Measurements from ENCODE around the gene RNU5B-1.
"Not testable (repeated sequence)": the region's sequence is repeated elsewhere in the genome, so short reads cannot be mapped to it uniquely, and the experiment has no call there.

RNU5B-1 gene

DNA sequence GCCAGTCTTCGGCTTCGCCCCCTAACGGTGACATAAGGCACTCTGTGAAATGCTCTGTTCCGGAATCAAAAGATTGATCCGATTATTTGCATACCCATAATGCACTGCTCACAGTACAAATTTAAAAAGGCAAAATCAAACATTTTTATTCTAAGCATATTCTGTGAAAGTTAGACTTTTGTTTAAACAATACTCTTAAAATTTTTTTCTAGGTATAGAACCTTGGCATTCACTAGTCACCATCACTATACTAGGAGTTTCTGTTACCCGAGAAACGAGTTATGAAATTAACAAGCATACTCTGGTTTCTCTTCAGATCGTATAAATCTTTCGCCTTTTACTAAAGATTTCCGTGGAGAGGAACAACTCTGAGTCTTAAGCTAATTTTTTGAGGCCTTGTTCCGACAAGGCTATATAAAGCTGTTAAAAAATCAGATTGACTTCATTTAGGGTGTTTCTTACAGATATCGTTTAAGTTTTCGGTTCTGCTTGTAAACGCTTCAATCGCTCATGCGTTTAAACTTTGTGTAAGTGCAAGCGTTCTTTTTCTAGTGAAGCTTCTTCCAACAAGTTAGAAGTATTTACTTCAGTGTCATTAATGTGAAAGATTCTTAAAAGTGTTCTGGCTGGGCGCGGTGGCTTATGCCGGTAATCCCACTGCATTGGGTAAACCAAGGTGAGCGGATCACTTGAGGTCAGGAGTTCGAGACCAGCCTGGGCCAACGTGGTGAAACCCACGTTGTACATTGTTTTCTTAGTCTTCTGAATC, at the start of gene RNU5B-1:
RNU5B-1 (plus strand) TSS at position 297 of the 769 bp plus-strand sequence.
- DNase-seq = peak; percentile 95

DNA sequence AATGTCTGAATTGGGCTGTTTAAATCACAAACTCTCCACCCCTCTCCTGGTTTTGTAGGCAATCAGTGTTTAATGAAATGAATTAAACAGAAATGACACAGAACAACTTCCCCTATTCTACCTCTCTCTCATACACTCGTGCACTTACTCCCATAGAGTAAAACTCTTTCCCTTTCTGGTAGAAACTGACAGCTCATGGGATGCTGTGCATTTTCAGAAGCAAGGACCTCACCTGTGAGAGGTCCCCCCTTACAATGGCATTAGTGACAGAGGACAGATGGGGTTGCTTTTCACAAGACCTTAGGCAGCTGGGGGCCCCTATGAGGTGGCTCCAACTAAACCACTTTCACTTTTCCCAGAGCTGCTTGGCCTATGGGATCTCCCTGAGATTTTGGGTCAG, 49.7 kb upstream of the RNU5B-1 start:
- DNase-seq = no peak

DNA sequence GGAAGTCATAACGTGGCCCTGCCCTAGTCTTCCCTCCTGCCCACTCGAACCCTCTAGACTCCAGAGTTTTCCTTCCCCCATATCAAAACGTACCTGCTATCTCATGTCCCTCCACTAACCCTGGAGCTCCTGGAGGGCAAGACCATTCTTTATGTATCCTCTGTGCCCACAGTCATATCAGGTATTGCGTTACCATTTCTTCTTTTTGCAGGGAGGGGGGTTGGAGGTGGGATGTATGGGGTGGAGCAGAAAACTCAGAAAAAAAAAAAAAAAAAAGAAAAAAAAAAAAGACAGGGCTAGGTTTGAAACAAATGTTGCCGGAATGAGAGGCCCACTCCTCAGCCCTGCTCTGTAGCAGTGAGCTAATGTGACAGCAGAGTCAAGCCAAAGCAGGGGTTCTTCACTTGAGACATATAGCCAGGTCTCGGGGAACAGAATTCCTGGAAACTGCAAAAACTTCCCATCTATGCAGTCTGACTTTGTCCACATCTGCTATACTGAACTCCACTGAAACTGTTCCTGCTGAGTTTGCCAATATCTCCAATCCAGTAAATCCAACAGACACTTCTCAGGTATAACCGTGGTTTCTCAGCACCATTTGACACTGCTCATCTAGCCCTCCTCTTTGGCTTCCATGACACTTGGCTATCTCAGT, 48.9 kb upstream of the RNU5B-1 start:
- no peak for DNase-seq

DNA sequence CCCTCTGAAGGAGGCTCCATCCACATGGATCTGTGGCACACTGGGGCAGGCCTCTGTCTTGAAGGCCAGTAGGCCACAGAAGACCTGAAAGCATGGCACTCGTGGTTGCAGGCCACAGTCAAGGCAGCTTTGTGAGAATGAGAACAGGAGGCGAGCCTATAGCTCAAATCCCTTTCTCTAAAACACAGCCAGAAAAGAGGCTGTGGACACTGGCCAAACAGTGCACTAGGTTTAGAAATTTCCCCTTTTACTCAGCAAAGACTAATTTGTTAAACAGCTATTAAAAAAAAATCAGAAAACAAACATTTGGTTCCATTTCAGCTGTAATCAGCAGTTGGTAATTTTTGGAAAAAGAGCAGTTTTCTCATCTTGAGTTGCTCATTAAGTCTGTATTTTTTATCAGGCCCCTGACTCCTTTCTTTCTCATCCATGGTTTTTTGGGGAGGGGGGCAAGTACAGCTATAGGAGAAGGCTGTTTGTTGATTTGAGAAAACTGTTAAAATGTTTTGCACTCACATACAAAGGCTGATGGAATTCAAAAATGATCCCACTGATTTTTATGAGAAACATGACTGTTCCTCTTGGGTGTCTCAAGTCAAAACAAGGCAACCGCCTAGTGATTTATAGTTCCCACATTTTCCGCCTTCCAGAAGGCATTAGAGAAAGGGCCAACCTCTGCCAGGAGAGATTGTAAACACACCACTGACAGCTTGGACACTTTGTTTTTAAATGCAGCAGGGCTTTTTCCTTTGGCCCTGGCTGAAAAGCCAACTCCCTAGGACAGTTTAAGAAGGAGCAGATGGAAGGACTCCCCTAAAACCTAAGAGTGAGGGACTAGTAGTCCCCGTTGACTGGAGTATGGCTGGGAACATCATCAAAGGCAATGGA, 45.9 kb upstream of the RNU5B-1 start:
- no peak for DNase-seq

DNA sequence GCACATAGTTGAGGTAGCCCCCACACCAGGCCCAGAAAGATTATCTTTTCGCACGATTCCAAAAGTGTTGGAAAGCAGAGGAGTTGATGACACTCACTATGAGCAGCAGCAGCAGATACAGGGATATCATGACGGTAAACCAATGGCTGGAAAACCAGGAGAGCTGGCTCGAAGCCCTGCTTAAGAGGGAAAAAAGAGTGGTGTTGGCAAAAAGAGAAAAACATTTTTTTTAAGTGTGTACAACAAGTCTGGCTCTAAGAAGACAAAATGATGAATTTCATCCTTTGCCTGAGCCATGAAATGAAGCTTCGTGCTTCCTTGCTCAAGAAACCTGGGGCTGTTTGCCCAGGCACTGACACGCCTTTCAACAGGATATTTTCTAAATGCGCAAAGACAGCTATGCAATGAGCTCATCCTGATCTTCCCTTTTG, 45.1 kb upstream of the RNU5B-1 start:
- no peak for DNase-seq

DNA sequence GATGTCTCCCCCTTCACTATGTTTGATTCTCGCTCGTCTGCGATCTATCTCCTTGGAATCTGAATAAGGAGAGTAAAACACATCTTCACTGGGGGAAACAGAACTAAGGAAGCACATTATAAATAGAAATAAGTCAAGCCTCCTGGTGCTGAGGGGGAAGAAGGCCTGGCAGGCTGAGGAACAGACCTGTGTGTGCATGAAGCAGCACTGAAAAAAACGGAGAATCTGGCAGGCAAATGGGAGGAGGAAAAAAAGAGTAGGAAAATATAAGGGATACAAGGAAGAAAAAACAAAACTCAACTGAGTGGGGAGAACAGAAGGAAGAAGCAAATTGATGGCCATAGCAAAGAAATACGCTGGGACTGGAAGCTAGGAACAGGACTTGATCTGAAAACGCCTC, 43.5 kb upstream of the RNU5B-1 start:
- DNase-seq = no peak

DNA sequence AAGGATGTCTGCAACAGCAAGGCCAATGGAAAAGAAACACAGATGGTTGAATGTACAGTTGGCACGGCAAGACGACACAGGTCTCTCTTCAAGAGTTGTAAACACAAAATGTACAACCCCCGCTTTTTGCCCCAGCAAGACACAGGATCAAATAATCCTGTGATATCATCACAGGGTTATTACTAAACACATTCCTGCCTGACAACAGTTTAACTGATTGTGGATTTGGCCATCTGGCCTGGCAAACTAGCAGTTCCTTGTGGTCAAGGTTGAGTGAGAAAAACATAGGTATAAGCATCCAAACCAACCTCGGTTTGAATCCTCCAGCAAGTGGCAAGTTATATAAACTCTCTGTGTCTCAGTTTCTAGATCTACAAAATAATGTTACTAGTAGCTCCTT, 41.2 kb upstream of the RNU5B-1 start:
- DNase-seq = no peak

DNA sequence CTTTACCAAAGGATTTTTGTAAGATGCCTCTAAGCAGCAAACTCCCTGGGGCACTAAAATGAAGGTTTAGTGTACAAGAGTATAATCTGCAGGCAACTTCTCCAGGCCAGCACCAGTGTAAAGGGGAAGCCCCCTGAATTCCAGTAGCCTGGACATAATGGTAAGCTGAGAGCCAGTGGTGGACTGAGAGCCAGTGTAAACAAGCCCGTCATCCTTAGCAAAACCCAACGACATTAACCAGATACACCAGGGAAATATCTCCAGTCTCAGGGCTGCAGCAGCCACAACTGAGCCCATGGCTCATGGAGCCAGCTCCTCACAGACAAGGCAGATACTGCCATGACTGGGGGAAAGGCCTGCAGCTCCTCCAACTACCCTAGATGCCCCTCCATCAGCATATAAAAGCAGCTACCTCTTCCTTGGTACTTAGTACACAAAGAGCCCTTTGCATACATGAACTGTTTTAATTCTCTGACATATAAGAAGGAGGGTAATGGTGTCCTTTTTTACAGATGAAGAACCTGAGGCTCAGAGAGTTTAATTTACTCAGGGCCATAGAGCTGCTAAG, 39.5 kb upstream of the RNU5B-1 start:
- no peak for DNase-seq

DNA sequence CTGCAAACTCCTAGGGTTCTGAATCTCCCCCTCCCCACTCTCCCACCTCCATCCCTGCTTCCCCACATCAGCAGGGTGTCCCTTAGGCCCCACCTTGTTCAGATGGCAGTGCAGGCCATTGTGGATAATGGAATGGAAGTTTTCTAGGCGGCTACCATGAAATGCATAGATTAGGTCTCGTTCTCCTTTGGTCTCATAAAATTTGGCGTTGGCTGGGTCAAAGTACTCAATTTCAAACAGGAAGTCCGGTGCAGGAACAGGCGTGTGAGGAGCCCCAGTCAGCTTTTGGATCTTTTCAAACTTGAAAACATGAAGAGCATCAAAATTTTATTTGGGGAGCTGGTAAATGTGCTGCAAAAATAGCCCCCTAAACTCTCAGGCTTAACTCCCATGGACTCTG, 38.0 kb upstream of the RNU5B-1 start:
- no peak for DNase-seq

DNA sequence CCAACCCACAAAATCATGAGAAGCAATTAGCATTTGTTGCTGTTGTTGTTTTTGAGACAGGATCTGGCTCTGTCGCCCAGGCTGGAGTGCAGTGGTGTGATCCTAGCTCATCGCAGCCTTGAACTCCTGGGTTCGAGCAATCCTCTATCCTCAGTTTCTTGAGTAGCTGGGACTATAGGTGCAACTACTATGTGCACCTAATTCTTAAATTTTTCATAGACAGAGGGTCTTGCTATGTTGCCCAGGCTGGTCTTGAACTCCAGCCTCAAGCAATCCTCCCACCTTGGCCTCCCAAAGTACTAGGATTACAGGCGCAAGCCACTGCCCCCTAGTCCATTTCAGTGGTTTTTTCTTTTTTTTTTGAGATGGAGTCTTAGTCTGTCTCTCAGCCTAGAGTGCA, 36.1 kb upstream of the RNU5B-1 start:
- DNase-seq = no peak

DNA sequence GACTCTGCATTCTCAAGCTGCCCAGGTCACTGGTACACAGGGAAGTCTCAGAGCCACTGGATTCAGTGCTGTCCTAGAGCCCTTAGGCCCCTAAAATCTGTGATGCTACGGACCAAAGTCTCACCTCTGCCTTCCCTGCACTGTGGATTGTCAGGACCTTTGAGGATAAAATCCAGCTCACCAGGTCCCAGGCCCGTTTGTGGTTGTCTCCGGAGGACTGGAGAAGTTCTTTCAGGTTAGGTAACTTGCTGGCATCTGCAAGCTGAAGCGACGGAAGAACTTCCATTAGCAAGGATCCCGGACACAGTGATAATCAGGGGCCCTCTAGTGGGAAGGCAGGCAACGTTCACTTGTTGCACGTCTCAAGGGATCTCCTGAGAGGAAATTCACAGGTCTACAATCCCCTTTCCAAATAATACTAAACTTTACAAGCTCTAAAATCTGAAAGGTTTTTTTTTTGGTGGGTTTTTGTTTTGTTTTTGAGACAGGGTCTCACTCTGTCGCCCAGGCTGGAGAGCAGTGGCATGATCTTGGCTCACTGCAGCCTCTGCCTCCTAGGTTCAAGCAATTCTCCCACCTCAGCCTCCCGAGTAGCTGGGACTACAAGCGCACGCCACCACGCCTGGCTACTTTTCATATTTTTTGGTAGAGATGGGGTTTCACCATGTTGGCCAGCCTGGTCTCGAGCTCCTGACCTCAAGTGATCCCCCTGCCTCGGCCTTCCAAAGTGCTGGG, 33.5 kb upstream of the RNU5B-1 start:
- not testable (repeated sequence) for DNase-seq

DNA sequence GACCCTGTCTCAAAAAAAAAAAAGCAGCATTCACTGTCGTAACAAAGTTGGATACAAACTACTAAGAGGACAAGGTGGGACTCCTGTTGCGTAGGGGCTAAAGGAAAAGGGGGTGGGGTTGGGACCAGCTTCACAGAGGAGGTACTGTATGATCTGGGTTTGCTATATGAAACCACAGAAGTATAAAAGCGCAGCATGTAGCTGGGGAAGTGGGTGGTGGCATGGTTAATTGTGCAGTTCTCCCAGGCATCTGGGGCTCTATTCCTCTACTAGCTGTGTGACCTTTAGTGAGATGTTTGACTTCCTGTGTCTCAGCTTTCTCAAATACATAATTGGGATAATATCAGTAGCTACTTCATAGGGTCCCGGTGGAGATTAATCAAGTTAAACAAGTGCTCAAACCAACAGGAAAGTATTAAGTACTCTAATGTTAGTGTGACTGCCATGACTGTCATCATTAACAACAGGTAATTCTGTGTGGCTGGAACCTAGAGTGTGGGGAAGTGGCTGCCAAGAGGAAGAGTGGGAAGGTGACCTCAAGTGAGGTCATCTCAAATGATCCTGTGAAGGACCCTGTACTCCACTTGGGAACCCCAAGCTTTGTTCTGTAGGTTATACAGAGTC, 29.3 kb upstream of the RNU5B-1 start:
- DNase-seq = no peak

DNA sequence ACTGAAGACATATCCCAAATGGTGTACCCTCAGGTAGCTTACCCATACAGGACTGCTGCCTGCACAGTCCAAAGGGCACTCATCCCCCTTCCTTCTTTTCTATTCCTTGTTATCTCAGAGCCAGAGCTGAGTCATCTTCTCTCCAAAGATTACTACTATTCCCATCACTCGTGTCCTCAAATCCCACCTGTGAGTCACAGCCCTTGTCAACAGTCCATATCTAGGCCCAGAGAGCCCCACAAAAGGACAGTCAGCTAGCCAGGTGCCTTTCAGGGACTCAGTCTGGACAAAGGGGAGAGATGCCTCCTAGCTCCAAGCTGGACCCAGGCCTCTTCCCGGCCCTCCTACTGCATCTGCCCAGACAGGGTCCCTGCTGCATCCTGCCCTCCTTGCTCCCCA, 28.8 kb upstream of the RNU5B-1 start:
- DNase-seq = no peak

DNA sequence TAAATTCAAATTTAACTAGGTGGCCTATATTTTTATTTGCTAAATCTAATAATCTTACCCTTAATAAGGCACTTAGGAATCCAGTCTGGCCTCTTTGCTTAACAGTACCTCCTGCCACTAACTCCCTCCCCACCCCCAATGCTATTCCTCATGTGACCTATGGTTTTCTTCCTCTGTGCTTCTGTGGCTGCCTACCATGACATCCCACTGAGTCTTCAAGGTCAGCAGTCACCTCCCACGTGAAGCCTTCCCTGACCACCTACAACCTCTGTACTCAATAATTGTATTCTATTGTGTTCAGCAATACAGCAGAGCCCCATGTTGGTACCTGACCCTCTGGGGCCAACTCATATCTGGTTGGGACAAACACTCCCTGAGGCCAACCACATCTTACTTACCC, 27.5 kb upstream of the RNU5B-1 start:
- DNase-seq = no peak

DNA sequence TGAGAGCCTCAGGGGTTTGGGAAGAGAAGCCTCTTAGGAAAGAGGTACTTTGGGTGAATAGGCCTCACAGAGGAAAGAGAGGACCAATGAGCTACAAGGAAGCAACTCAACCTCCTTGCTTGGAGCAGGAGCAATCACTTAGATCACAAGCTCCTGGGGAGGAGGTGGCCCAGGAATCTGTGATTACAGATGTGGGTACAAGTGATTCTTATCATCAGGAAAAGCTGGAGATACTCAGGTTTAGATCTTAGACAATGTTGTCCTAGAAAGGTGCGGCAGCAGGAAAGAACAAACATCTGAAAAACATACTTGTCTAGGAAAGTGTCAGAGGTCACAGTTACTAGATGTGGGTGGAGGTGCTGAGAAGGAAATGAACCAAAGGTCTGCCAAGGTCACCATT, 26.0 kb upstream of the RNU5B-1 start:
- no peak for DNase-seq

DNA sequence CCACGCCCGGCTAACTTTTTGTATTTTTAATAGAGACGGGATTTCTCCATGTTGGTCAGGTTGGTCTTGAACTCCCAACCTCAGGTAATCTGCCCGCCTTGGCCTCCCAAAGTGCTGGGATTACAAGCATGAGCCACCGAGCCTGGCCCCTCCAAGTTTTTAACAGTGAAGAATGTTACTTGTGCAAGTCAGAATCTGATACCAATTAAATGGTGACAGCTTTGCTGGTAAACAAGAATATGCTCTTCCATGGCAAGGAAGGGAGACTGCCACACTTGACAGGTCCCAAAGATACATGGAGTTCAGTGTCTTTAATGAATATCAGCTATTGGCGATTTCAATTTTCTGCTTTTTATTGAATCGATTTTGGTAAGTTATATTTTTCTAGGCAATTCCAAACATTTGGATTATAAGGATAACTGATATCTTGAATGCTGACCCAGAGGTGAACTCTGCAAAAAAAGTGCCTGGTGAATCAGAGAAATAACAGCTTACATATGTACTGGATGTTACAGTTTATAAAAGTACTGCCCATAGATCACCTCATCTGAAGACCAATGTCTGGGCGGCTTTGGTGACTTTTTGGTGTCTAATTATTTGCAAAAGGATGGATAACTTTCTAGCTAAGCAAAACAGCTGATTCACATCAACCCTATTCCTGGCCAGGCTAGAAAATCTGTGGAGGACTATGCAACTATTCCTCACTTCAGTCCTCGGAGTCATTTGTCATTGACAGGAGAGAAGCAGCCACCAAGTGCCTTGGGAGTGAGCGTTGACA, 19.0 kb upstream of the RNU5B-1 start:
- DNase-seq = no peak

DNA sequence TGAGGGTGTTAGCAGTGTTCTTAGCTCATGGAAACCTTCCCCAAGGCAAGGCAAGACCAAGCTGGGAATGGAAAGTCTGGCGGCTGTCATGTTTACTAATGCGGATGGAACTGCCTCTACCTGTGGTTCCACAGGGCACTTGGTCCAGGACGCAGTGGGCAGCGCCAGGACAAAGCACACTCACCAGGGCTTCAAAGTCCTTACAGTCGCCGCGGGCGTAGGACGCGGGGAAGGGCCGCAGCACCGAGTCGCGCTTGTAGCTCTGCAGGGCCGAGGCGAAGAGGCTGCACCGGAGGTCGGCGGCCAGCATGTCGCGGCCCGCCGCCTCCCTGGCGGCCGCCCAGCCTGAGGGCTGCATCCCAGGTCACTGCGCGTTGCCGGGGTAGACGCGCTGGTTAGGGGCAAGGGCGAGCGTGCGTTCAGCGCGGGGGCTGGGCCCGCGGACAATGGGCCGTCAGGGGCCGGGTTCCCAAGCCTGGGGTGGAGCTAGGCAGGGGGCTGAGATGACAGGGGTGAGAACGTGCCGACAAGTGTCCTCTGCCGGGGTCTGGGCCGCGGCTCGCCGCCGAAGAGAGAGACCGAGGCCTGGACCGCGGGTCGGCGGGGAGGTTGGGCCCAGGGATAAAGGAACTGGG, 18.3 kb upstream of the RNU5B-1 start:
- DNase-seq = peak; percentile 78

DNA sequence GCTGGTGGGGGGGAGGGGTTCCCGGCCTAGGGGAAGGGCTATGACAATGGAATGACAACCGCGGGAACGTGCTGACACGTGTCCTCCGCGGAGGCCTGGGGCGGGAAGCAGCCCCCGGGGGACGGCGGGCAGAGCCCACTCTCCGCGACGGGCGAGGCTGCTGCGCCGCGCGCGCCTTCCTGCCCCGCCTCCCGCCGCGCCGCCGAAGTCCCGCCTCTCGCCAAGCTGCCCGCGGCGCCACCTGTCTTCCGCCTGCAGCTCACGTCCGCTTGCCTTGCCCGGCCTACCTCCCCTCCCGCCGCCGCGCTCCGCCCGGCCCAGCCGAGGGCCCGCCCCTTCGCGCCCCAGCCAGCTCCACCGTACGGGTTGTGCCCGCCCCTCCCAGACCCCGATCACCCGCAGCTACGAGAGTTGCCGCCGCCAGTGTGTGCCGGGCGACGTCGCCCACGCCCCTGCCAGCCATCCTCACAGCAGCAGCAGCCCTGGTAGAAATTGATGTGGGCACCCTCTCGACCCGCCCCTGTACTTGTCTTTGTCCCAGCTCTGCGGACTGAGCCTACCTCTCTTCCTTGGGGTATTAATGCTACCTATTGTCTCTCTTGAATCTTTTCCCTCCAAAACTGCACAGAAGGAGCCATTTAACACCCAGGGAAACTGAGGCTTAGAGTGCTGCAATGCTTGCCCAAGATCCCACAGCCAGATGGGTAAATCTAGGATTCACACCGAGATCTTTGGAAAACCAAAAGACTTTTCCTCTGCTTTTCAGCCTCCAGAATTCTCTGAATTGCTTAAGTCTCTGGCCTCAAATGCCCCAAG, 17.6 kb upstream of the RNU5B-1 start, which contains the start of gene PARP16:
PARP16 (minus strand) TSS at position 180 of the 816 bp plus-strand sequence. CDS start 457 bp downstream, outside the sequence.
- peak; percentile 86 for DNase-seq

DNA sequence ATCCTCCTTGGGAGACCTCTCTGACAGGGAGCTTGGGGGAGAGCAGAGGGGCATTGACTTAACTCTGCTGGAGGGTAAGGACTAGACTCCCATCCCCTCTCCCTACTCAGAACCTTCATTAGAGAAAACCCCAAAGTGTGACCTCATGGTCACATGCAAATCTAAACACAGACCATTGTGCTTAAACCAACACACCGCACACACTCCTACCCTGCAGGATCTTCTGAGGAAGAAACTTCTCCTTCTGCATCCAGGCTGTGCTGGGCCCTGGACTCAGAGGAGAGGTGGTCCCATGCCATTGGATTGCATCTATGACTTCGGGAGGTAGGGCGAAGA, 17.0 kb upstream of the RNU5B-1 start:
- DNase-seq = no peak

Data from NCI-H1092 treated with DMSO at 0.1 percent for 48 hours (cell line).